HG03039 (cell line): ENCODE results near the gene TNFRSF18.
"Not testable (repeated sequence)": the region's sequence is repeated elsewhere in the genome, so short reads cannot be mapped to it uniquely, and the experiment has no call there.

Experiments
- ATAC-seq: cut with Tn5 transposase; IDR thresholded peaks from one replicate; pipeline ENCODE4 v1.9.1; 2021; ENCODE audit warnings: mild to moderate bottlenecking, moderate library complexity; ENCODE audit not compliant: unreplicated experiment

TNFRSF18 gene

DNA sequence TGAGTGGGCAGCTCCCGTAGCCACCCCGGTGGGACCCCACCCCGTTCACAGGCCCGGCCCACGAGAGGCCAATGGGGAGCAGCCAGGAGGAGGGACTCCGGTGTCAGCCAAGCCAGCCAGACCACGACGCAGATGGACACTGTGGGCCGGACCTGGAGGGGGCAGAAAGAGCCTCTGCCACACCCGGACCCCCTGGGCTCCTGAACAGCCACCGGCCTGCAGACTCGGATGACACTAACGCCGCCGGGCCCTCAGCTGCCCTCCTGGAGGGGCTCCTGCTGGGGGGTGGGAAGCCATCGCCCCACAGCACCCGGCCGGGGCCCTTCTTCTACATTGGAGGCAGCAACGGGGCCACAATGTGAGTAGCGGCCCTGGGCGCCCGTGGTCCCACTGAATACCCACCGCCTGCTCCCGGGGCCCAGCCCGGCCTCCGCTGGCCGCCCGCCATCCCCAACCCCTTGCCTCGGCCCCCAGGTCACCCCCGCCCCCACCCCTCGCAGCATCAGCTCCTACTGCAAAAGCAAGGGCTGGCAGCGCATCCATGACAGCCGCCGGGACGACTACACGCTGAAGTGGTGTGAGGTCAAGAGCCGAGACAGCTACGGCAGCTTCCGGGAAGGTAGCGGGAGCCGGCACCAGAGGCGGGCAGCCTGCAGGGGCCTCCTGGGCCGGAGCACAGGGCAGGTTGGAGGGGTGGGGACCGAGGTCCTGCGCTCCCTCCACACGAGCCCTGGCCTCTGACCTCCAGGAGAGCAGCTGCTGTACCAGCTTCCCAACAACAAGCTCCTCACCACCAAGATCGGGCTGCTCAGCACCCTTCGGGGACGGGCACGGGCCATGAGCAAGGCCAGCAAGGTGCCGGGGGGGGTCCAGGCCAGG, 26.2 kb downstream of the TNFRSF18 start:
- no peak for ATAC-seq

DNA sequence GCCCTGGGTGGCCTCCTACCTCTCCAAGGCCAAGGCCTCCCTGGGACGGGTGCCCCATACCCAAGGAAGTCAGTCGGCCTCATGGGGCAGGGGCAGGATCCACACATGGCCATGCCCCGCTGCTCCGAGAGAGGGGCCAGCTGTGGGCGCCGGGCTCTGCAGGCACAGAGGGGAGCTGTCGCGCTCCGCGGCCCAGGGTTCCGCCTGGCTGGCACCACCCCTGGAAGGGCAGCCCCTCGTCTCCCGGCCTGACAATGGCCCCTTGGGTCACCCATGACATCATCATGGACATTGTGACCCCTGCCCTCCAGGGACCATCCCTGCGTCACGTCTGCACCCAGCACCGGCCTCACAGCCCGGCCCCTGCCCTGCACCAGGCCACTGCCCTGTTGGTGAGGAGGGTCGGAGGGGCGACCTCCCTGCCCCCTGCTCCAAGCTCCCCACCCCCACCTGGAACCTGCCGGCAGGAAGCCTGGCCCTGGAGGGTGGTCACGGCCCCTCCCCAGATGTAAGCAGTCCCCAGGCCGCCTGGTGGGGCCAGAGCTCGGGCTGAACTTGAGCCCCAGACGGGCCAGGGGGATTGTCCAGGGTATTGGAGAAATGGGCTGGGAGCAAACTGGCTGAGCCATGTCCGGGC, 26.9 kb downstream of the TNFRSF18 start:
- no peak for ATAC-seq

DNA sequence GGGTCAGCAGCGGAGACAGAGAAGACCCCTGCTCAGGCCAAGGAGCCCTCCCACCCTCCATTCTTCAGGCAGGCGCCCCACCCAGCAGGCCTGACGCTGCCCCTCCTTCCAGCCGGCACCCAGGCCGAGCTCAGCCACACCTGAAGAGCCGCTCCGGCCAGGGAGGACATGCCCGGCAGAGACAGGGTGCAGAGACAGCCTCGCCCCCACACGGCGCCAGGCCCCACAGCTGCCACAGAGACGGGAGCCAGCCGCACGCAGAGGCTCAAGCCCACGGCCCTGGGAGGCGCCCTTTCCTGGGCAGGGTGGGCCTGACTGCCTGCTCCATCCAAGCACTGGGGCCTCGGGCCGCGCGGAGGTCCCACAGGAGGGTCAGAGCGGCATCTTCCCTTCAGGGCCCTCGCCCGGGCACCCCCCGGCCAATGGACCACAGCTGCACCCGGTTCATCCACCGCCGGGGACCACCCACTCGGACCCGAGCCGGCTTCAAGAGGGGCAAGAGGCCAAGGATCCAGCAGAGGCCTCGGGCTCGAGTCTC, 27.5 kb downstream of the TNFRSF18 start:
- no peak for ATAC-seq

DNA sequence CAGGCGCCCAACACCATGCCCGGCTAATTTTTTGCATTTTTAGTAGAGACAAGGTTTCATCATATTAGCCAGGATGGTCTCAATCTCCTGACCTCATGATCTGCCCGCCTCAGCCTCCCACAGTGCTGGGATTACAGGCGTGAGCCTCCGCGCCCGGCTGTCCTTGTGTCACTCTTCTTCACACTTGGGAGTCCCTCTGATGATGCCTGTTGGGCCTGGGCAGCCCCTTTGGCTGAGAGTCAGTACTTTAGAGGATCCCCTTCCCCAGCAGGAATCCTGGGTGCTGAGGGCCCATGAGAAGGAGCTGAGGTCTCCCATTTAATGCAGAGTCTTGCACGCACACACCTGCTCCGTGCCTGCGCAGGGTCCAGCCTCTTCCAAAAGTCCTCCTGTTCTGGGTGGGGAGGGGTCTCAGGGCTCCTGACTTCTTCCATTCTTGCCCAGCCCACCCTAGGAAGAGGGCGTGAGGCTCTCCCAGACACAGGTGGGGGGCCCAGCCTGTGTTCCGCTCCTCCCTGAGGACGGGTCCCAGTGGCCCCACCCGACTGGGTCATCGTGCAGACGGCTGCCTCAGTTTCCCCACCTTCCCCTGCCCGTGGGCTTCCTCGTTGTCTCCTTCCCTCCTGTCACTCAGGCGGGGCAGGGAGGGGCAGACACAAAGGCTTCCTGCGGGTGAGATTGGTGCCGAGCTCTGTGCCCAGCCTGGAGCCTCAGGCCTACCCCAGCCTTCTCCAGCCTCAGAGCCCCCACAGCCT, 28.8 kb downstream of the TNFRSF18 start:
- ATAC-seq, result no peak

DNA sequence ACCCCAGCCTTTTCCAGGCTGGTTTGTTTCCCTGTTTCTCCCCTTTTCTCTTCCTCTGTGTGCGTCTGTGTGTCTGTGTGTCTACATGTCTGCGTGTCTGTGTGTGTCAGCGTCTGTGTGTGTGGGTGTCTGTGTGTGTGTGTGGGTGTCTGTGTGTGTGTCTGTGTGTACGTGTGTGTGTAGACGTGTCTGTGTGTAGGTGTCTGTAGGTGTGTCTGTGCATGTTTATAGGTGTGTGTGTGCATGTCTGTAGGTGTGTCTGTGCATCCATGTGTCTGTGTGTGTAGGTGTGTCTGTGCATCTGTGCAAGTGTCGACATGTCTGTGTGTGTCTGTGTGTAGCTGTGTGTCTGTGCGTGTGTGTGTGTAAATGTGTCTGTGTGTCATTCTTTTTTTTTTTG, 29.5 kb downstream of the TNFRSF18 start:
- no peak for ATAC-seq

DNA sequence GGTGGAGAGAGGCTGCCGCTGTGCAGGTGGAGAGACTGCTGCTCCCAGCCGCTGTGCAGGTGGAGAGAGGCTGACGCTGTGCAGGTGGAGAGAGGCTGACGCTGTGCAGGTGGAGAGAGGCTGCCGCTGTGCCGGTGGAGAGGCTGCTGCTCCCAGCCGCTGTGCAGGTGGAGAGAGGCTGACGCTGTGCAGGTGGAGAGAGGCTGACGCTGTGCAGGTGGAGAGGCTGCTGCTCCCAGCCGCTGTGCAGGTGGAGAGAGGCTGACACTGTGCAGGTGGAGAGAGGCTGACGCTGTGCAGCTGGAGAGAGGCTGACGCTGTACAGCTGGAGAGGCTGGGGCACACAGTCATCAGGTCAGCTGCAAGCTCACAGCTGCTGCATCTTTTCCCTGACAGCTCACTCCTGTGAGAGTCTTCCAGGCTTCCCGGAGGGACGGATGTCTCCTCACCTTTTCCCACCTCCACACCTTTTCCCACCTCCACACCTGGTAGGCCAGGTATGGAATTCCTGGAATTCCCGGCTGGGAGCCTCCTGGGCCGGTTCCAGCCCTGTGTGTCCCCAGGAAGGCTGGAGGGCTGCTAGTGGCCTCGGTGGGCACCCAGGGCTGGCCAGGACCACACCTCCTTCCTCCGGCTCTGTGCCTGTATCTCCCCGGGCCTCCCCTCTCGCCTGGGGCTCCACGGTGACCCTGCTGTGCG, 30.2 kb downstream of the TNFRSF18 start:
- ATAC-seq, result not testable (repeated sequence)

DNA sequence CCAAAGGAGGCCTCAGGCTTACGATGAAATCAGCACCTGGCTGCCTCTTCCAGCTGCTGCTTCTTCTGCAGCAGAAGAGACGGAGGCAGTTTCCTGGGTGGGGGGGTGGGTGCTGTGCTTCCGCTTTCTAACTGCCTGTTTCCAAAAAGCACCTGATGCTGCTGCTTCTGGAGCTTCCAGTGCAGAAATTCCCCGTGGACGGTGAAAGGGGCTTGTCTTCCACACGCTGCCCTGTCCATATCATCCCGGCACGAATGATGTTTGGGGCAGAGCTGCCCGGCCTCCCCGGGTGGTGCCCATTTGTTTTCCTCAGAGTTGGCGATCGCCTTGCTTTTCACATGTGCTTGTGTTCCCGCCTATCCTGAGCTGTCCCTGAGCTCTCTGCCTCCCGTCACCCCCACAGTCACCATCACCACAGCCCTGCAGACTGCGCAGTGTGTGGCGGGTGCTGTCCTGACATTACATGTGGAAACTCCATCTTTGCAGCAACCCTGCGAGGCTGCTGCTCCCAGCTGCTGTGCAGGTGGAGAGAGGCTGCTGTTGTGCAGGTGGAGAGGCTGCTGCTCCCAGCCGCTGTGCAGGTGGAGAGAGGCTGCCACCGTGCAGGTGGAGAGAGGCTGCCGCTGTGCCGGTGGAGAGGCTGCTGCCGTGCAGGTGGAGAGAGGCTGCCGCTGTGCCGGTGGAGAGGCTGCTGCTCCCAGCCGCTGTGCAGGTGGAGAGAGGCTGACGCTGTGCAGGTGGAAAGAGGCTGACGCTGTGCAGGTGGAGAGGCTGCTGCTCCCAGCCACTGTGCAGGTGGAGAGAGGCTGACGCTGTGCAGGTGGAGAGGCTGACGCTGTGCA, 30.9 kb downstream of the TNFRSF18 start:
- no peak for ATAC-seq

DNA sequence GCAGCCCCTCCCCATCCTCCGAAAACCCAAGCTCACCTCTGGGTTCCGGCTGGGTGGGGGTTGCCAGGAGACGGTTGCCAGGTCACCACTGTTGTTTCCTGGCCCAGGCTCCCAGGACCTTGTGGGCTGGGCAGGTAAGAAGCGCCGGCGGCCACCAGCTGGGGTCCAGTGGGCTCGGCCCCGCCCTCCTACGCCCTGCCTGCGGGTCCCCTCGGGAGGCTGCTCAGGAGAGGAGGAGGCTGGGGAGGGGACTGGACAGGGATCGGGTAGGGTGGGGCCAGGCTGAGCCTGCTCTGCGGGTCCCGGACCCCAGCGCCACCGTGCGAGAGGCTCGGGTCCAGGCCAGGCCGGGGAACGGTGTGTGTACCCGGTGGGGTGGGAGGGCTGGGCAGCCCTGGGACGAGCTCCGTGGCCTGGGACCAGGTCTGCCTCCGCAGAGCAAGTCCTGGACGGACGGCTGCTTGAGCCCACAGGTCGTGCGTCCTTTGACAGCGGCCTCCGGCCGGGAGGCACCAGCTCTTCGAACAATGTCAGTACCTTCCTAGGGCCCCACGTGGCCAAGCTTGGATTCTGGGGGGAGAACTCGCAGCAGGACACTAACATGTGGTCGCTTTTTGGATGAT, 32.5 kb downstream of the TNFRSF18 start, which contains the start of gene TTLL10:
Gene TTLL10 (plus strand): TSS at position 88 of the 623 bp plus-strand sequence. CDS start 5,336 bp downstream, outside the sequence.
- ATAC-seq, result no peak

DNA sequence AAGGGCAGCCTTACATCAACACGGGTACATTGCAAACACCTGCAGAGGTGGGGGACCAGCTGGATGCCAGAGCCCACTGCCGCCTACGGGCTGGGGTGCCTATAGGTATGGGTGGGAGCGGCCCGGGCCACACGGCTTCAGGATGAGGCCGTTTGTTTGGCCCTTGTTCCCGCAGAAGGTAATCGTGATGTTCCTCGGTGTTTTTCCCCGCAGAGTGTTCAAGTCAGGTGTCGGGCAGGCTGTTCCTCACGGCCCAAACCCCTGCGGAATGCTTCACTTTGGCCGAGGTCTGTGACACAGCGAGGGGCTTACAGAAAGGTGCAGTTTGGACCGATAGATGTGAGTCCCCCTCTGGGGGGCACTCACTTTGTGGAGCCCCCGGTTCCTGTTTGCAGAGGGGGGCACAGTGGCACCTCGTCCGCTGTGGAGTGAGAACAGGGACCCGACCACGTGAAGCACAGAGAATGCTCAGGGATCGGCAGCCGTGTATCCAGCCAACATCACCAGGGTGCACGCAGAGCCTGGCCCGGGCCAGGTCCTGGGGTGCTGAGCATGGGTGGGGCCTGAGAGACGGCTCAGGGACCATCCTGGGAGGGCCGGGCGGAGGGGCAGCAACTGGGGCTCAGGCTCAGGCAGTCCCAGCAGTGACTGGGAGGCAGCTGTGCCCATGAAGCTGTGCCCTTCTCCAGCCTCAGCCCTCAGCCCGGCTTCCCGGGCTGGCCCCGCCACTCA, 33.2 kb downstream of the TNFRSF18 start:
- ATAC-seq, result no peak

DNA sequence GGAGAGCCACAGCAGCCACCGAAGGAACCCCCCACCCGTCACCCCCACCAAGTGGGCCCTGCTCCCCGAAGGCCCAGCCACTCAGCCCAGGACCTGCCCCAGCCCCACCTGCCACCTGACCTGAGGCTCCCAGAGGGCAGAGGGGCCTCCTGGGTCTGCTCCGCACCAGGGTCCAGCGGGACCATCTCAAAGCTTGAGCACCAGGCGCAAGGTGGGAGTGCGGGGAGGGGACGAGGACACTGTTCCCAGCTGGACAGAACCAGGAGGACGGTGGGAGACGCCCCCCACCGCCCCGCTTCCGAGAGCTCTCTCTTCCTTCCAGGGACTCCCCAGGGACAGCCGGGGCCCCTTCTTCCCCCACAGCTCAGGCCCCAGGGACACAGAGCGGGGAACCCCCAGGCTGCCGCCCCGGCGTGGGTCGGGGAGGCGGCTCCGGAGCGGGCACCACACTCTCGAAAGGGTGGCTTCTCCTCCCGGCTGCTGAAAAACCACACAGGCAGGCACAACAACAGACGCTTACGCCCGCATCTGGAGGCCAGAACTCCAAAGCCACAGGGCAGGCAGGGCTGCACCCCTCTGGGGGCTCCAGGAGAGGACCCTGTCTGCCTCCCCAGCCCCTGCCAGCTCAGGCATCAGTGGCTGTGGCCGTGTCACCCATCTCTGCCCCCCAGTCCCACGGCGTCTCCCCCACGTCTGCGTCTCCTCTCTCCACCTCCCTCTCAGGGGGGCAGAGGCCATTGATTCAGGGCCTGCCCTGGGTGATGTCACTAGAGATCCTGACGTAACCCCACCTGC, 34.6 kb downstream of the TNFRSF18 start:
- no peak for ATAC-seq

DNA sequence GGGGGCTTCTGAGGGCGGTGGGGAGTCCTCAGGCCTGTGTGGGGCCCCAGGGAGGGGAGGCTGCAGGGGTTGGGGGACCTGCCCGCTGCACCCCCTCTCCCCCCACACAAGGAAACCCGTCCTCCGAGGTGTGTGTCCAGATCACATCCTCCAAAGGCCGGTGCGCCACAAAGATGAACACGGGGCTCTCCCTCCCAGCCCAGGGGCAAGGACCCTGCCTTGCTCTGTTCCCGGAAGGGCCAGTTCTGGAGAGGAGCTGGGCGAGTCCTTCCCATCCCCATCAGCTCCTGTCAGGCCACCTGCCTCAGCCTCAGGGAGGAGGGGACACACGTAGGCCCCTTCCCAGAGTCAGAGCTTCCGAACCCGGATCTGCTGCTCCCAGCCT, 35.2 kb downstream of the TNFRSF18 start:
- ATAC-seq, result no peak

DNA sequence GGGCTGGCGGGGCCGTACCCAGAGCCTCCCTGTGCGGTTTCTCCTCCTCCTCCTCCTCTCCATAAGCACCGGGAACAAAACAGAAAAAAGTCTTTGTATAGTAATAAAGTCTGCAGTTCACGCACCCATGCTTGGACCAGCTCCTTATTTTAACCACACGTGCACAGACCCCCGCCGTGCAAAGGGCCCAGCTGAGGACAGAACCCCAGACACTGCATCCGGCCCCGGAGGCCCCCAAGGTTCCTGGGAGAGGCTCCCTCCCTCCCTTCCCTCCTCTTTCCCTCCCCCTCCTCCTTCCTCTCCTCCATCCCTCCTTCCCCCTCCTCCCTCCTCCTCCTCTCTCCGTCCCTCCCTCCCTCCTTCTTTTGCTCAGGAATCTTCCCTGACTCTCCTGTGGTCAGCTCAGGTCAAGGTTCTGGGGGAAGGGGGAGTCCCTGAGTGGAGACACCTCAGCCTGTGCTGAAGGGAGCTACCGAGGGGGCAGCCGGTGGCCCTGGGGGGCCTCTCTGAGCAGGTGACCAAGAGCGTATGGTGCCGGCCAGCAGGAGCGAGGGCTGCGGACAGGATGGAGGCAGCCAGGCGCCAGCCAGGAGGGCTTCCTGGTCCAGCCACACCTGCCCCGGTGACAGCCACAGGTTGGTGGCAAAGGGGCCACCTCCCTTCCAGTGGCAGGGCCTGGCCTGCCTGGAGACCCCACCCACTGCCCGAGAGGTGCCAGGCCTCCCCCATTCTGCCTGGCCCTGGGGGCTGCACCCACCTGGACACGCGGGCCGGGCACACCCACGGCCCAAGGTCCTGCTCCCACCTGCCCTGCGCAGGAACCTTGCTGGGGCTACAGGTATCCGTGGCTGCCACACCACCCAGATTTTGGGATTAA, 35.9 kb downstream of the TNFRSF18 start:
- ATAC-seq, result no peak

DNA sequence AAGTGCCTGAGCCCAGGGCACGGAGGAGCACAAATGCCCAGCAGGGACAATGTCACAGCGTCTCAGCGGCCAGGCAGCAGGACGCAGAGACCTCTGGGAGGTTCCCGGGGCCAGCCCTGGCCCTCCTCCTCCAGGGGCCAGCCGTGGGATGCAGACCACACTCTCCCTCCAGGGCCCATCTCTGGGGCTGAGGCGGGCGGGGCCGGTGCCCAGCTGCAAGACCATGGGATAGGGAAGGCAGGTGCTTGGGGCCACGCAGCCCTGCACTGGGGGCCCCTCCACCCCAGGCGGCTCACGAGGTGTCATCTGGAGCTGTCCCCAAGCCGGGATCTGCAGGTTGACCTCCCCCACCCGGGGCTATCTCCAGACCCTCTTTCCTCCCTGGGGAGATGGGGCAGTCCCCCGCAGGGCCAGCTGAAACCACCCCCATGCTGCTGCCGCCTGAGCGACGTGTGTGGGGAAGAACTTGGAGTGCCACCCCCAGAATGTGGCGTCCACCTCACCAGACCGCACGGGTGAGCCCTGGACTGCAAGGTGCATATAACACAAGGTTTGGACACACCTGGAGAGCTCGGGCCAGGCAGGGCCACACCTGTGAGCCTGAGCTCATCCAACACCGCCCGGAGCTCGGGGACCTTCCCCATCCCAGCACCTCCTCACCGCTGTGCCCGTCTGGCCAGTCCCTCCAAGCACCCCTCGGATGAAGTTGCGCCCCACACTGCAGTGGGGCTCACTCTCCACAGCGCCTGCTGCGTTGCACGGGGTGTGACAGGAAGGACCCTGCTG, 36.8 kb downstream of the TNFRSF18 start:
- no peak for ATAC-seq

DNA sequence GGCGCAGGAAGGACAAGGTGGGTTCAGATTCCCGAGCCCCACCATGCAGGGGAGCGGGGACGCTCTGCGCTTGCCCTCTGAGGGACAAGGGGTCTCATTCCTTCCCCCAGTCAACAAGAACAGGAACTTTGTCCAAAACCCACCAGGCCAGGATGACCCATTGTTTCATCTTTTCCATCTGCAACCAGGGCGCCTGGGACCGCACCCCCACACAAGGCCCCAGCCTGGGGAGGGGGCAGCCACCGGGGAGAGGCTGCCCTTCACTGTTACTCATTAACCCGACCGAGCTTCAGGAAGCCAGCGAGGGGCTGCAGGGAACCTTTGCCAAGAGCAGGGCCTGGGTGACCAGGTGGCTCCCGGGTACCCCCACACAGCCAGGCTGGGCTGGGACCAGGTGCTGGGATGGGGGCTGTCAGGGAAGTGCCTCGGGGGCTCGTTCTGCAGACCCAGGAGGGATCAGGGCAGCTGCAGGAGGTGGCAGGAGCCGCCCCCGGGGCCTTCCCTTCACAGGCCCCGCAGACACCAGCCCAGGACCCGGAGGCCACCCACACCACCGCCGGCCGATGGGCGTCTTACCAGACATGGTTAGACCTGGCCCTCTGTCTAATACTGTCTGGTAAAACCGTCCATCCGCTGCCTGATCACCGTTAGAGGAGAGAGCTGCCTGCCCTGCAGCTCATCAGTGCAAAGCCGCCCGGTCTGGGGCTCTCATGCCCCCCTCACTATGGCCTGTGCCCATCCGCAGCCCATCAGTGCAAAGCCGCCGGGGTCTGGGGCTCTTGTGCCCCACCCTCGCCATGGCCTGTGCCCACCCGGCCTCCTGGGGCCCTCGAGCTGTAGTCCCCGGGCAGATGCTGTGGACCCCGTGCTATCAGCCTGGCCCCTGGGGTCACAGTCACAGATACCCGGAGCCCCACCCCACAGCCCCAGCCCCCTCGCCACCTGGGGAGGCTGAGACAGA, 37.7 kb downstream of the TNFRSF18 start:
- no peak for ATAC-seq

DNA sequence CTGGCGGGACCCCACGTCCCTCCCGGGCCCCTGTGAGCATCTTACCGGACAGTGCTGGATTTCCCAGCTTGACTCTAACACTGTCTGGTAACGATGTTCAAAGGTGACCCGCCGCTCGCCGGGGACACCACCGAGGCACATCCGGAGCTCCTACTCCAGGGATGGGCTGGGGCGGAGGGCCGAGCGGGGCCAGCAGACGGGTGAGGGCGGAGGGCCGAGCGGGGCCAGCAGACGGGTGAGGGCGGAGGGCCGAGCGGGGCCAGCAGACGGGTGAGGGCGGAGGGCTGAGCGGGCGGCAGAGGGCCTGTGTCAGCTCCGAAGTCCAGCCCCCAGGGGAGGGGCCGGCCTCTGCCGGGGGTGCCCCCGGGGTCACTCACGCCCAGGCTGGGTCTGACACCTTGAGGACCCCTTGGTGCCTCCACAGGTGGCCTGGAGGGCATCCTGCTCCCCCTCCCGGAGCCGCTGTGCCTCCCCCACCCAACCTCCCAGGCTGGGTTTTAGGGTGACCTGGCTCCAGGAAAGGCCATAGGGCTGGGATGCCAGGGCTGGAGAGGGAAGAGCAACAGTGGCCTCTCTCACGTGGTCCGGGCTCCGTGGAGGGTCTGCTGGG, 38.4 kb downstream of the TNFRSF18 start:
- ATAC-seq, result no peak
